Large intestine (tissue), 3 donors: Measurements from ENCODE around the gene LELP1. TPM values are rescaled to one million over a fixed set of nuclear protein-coding genes. Genes with fewer than 3 reads are reported as not detected.
"Not testable (repeated sequence)": the region's sequence is repeated elsewhere in the genome, so short reads cannot be mapped to it uniquely, and the experiment has no call there.

Source experiments
- DNase-seq, 2 donors: peaks; one replicate each; pipeline versions ENCODE4 v3.0.0 to v3.0.0-alpha.2; 2013
- H3K27ac ChIP-seq: one replicate; pipeline ENCODE4 v1.5.1; 2013; ENCODE audit warnings: low read length
- H3K27me3 ChIP-seq: 2 replicates; pipeline ENCODE4 v1.6.1; 2013; ENCODE audit warnings: low read length; ENCODE audit not compliant: control insufficient read depth, insufficient read depth
- H3K36me3 ChIP-seq: 2 replicates; pipeline ENCODE4 v1.6.1; 2013; ENCODE audit warnings: low read length; ENCODE audit not compliant: control insufficient read depth, insufficient read depth
- H3K4me1 ChIP-seq: one replicate; pipeline ENCODE4 v1.6.1; 2013; ENCODE audit warnings: low read length; ENCODE audit not compliant: control insufficient read depth, insufficient read depth
- H3K4me3 ChIP-seq: one replicate; pipeline ENCODE4 v1.5.1; 2013; ENCODE audit warnings: low read length
- H3K9me3 ChIP-seq: one replicate; pipeline ENCODE4 v1.6.1; 2013; ENCODE audit warnings: mild to moderate bottlenecking, low read depth, low read length, moderate library complexity; ENCODE audit not compliant: control insufficient read depth
- WGBS: methylation state at CpG from one replicate; pipeline ENCODE4 v1.1.5; 2013; ENCODE audit warnings: low lambda C conversion rate; ENCODE audit not compliant: insufficient coverage; 5-methylcytosine and 5-hydroxymethylcytosine counted together
- polyA plus RNA-seq: library from polyadenylated mRNA; unstranded; fragments of 120-200 nt; gene quantifications from one replicate; pipeline ENCODE4 v1.2.1, GENCODE V29; 2013

Gene LELP1
- polyA plus RNA-seq, 1 donor, result not detected

DNA sequence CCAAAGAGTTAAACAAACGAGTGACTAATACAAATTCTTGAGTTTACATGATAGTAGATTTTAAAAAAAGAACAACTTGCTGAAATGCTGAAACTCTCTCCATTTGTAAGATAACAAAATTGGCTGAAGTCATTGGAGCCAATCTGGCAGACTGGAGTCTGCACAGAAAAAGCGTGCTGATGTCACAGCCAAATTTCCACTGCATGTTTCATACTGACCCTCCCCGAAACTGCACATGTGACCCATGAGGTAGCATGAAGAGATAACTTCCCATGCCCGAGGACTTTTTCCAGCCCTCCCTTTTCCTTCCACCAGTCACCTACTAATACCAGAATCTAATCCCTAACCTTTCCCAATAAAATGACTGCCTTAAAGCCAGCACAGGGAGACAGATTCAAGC lies 1.2 kb upstream of the LELP1 start:
- Histone ChIP-seq H3K27ac (no peak overlapping the region), H3K4me3 (no peak overlapping the region), H3K27me3 (peaks cover 2% of the 10 kb centered on the region), H3K36me3 (no peaks in the 10 kb centered on the region), H3K9me3 (no peaks in the 10 kb centered on the region), H3K4me1 (no peaks in the 10 kb centered on the region)
- DNase-seq, result no peak
- WGBS, result 80% methylated on average over 1 of the region's 4 CpGs

DNA sequence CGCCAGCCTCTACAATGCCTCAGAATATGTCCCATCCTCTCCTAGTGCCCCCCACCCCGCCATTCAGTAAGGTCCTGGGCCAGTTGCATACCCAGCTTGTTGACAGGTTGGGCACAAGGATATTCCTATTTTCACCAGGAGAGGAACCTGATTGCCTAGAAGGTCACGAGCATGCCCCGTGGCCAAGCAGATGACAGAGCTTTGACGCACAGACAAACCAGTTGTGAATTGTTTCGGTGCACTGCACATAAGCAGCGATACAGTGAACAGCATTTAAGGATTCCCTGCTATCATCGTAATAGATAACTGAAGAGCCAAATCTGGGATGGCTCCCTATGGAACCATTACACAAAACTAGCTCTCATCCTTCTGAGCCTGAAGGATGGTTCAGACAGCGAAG lies 3.4 kb downstream of the LELP1 start:
- no peak for DNase-seq
- WGBS, result 83% methylated on average over 2 of the region's 9 CpGs
- Histone ChIP-seq H3K9me3 (no peaks in the 10 kb centered on the region), H3K27me3 (peaks cover 16% of the 10 kb centered on the region), H3K4me1 (no peaks in the 10 kb centered on the region), H3K36me3 (no peaks in the 10 kb centered on the region), H3K4me3 (no peak overlapping the region), H3K27ac (no peak overlapping the region)

DNA sequence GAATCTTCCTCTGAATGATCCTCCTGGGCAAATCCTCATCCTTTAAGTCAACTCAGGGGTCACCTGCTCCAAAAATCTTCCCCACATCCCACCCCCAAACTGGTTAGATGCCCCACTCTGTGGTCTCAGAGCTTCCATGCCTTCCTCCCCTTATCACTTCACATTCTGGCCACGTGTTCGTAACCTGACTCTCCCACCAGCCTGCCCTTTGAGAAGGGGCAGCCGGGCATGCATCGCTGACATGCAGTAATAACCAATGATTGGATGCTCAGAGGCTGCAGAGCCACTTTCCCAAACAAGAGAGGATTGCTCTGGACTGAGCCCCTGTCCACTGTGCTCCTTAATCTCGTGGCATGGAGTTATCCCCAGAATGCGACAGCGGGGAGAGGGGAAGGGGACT lies 7.0 kb downstream of the LELP1 start:
- H3K4me1 ChIP-seq, result no peaks in the 10 kb centered on the region
- H3K27me3 ChIP-seq, result peaks cover 16% of the 10 kb centered on the region
- no peaks in the 10 kb centered on the region for H3K36me3 ChIP-seq
- DNase-seq, result no peak
- no peak overlapping the region for H3K4me3 ChIP-seq
- H3K27ac ChIP-seq, result no peak overlapping the region
- H3K9me3 ChIP-seq, result no peaks in the 10 kb centered on the region
- WGBS, result no CpG with 5 or more reads among the region's 7 CpGs

DNA sequence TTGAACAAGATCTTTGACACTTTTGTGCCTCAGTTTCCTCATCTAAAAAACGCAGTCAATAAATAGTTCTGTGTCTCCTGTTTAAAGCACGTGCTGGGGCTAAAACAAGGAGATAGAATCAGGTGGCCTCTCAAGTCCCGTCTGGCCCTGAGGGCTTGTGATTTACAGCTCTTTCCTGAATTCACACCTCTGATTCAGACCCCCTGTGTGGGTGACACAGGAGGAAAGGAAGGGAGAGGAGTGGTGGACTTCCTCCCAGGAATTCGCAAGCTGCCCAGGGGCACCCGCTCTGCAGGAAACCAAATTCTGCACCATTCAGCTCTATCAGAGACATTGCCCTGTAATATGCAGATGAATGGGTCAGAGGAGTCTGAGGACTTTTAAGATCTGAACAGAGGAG lies 9.0 kb downstream of the LELP1 start:
- DNase-seq, result no peak
- H3K27me3 ChIP-seq, result peaks cover 15% of the 10 kb centered on the region
- no CpG with 5 or more reads among the region's 5 CpGs for WGBS
- H3K27ac ChIP-seq, result no peak overlapping the region
- no peaks in the 10 kb centered on the region for H3K9me3 ChIP-seq
- H3K4me1 ChIP-seq, result no peaks in the 10 kb centered on the region
- H3K36me3 ChIP-seq, result no peaks in the 10 kb centered on the region
- no peak overlapping the region for H3K4me3 ChIP-seq

DNA sequence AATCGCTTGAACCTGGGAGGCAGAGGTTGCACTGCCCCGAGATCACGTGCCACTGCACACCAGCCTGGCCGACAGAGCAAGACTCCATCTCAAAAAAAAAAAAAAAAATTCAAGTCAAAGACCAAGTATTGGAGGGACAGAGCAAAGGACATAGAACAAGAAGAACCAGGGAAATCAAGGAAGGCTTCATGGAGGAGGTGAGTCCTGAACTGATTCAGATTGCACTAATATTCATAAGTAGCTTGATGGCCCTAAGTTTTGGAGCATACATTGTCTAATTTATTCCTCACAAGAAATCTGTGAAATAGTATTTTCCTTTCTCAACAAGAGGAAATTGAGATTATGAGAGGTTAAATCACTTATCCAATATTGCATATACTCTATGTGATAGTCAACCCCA lies 10.3 kb downstream of the LELP1 start:
- no peak for DNase-seq
- Histone ChIP-seq H3K4me3 (no peak overlapping the region), H3K4me1 (no peaks in the 10 kb centered on the region), H3K36me3 (no peaks in the 10 kb centered on the region), H3K27ac (no peak overlapping the region), H3K9me3 (no peaks in the 10 kb centered on the region), H3K27me3 (peaks cover 15% of the 10 kb centered on the region)
- no CpG with 5 or more reads among the region's 4 CpGs for WGBS

DNA sequence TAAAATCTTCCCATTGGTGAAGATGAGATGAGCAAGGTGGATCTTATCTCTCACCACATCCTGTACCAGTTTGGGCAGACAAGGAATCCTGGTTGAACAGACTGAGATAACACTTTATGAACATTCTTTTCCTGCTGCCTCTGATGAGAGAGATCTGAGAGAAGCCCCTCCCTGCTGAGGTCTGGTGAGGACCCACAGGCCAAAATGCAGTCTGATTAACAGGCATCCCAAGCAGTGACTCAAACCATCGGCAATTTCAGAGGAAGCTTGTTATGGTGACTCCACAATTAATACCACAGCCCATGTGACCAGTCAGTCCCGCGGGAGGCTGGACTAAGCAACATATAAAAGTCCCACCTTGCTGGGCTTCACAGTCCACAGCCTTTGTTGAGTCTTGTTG lies 14.0 kb downstream of the LELP1 start, which contains the start of gene PRR9:
Gene PRR9 (plus strand): TSS at position 373 of the 400 bp plus-strand sequence. CDS start 561 bp downstream, outside the sequence.
- no CpG with 5 or more reads among the region's 3 CpGs for WGBS
- H3K27ac ChIP-seq, result no peak within 1 kb of the TSS
- no peaks in the 10 kb centered on the region for H3K9me3 ChIP-seq
- H3K27me3 ChIP-seq, result peaks cover 2% of the 10 kb centered on the region
- H3K36me3 ChIP-seq, result no peaks in the 10 kb centered on the region
- peaks cover 4% of the 10 kb centered on the region for H3K4me1 ChIP-seq
- no peak for DNase-seq
- H3K4me3 ChIP-seq, result no peak within 1 kb of the TSS

DNA sequence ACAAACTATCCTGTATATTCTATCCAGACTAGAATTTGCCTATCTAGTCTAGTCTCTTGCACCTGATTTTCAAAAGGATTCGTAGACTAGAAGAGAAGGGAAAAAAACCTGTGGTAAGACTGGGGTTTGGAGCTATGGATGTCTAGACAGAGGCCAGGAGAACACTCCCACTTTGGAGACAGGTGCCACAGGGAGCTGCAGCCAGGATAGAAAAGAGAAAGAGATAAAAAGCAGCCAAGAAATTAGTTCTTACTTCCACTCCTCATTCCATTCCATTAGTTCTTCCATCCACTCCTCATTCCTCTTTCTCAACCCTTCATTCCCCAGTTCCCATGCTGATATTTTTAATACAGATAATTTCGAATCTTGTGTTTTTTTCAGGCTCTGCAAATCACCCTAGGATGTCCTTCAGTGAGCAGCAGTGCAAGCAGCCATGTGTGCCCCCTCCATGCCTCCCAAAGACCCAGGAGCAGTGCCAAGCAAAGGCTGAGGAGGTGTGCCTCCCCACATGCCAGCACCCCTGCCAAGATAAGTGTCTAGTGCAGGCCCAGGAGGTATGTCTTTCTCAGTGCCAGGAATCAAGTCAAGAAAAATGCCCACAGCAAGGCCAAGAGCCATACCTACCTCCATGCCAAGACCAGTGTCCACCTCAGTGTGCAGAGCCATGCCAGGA lies 14.7 kb downstream of the LELP1 start:
- Histone ChIP-seq H3K27ac (no peak overlapping the region), H3K27me3 (peaks cover 2% of the 10 kb centered on the region), H3K4me1 (peaks cover 4% of the 10 kb centered on the region), H3K9me3 (no peaks in the 10 kb centered on the region), H3K36me3 (no peaks in the 10 kb centered on the region), H3K4me3 (no peak overlapping the region)
- DNase-seq, result no peak
- WGBS, result 40% methylated on average over 1 of the region's 2 CpGs

DNA sequence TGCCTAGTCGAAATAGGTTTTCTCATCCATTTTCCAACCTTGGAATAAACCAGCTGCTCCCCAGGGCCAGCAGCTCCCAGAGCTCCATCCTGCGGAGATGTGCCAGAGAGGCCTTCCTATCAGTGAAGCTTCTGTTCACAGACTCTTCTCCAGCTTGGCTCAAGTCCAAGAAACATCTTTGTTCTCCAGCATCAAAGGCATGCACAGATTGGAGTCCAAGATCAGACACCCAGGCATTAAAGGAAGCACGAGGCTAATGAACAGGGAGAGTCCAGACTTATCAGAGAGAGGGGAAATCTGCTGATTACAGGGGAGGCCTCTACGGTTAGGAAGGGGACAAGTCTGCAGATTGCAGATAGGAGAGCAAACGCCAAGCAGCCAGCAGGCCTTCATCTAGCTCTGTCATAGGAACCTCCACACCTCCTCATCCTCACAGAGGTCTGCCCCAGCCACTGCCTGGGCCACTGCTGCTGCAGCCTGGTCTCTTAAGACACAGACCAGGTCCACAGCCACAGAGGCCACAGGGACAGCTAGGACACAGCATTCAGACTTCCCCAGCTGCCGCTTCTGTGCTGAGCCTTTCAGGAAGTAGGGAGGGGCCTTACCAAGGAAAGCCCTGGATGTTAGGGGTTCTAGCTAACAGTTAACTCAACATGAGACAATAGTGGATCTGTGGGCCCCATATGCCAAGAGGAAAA lies 17.5 kb downstream of the LELP1 start:
- Histone ChIP-seq H3K36me3 (no peaks in the 10 kb centered on the region), H3K4me1 (peaks cover 4% of the 10 kb centered on the region), H3K4me3 (no peak overlapping the region), H3K9me3 (no peaks in the 10 kb centered on the region), H3K27ac (no peak overlapping the region), H3K27me3 (peaks cover 7% of the 10 kb centered on the region)
- DNase-seq, result peak; percentile 43 to 75
- WGBS, result no CpG with 5 or more reads among the region's 6 CpGs

DNA sequence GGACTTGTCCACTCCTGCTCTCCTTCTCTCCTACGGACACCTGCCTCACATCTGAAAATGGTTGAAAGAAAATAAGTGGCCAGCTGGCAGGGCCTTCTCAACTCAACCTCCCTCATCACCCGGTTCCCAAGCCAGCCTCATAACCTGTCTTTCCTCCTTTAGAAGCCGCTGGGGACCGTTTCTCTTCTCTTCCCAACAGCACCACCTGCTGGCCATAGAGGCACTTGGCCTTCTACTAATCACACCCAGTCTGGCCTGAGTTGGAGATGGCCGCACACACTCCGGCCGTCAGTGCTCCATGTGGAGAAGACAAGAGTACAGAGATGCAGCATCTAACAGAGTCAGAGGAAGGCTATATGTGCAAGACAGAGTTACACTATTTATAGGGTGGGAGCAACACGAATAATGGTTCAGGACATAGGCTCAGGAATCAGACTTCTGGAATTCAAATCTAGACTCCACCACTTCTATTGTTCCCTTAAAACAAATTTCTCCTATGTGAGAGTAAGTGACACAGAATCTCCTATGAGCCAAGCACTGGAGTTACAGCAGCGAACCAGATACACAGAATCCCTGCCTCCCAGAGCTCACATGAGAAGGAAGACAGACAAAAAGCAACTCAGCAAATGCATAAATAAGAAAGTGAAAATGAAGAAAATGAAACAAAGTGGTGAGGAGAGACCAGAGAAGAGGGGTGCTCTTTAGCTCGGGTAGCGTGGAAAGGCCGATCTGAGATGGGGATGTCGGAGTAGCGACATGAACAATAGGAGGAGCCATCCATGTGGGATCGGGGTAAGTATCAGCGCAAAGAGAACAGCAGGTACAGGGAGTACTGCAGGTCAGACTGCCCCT lies 20.0 kb downstream of the LELP1 start:
- 93% methylated on average over 5 of the region's 16 CpGs for WGBS
- not testable (repeated sequence) for H3K4me3 ChIP-seq, H3K36me3 ChIP-seq, H3K27ac ChIP-seq, H3K4me1 ChIP-seq, H3K9me3 ChIP-seq, H3K27me3 ChIP-seq
- DNase-seq, result peak; percentile 29 to 36

DNA sequence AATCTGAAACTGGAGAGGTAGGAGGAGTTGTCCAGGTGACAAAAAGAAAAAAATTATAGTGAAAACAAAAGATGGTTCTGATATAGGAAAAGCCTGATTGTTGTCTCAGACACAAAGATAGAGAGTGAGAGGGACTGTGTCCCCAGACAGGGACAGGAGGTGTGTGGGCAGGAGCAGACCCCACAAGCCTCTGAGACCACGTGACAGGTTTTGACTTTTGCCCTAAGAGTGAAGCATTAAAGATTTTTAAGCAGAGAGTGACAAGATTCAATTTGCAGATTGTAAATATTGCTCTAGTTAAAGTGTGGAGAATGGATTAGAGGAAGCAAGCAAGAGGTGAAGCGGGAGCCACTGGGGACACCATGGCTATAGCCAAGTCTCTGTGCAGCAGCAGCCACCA lies 24.6 kb downstream of the LELP1 start:
- H3K4me3 ChIP-seq, result no peak overlapping the region
- no peak for DNase-seq
- peaks cover 20% of the 10 kb centered on the region for H3K4me1 ChIP-seq
- no CpG with 5 or more reads among the region's 2 CpGs for WGBS
- no peaks in the 10 kb centered on the region for H3K9me3 ChIP-seq
- no peak overlapping the region for H3K27ac ChIP-seq
- H3K27me3 ChIP-seq, result peaks cover 10% of the 10 kb centered on the region
- H3K36me3 ChIP-seq, result no peaks in the 10 kb centered on the region
